Thyroid gland (tissue), 4 donors: Measurements from ENCODE around the gene TTC4. TPM values are rescaled to one million over a fixed set of nuclear protein-coding genes. Genes with fewer than 3 reads are reported as not detected.

ENCODE experiments used
- DNase-seq, 2 donors: peaks; one replicate each; pipeline ENCODE4 v3.0.0-alpha.2; 2019
- H3K27ac ChIP-seq, 3 donors: fragments of 200-600 bp; sonication (generic); 1 replicate in 2 of 3; 2 replicates in 1 of 3; pipeline ENCODE4 v1.5.1; 2016 to 2019; ENCODE audit warnings: mild to moderate bottlenecking in 1 of 3, moderate library complexity in 1 of 3
- H3K27me3 ChIP-seq: fragments of 200-600 bp; sonication (generic); one replicate; pipeline ENCODE4 v1.5.1; 2019
- H3K36me3 ChIP-seq, 2 donors: fragments of 200-600 bp; sonication (generic); one replicate each; pipeline ENCODE4 v1.5.1; 2016 to 2019
- H3K4me1 ChIP-seq, 2 donors: fragments of 200-600 bp; sonication (generic); one replicate each; pipeline ENCODE4 v1.5.1; 2017 to 2019
- H3K4me3 ChIP-seq, 3 donors: fragments of 200-600 bp; sonication (generic); replicated peaks in 1 of 3; 1 replicate in 2 of 3; 2 replicates in 1 of 3; pipeline ENCODE4 v1.5.1; 2016; ENCODE audit warnings: mild to moderate bottlenecking in 1 of 3
- H3K9me3 ChIP-seq: fragments of 200-600 bp; sonication (generic); one replicate; pipeline ENCODE4 v1.5.1; 2017
- POLR2A ChIP-seq, 2 donors: fragments of 450-650 bp; IDR thresholded peaks; one replicate each; pipeline ENCODE4 v1.6.1; 2017; ENCODE audit warnings: antibody characterized with exemption in 2 of 2, mild to moderate bottlenecking in 2 of 2, moderate library complexity in 1 of 2
- WGBS, 2 donors: methylation state at CpG; one replicate each; pipeline ENCODE4 v1.1.5; 2017; 5-methylcytosine and 5-hydroxymethylcytosine counted together
- intact Hi-C: fragments of 100-400 bp; cut with DNase I; formaldehyde crosslinking; loops from one replicate; pipeline ENCODE4 v1.15.1; 2023
- total RNA-seq, 4 donors: library from RNA; depleted of rRNA; stranded (reverse); fragments of >200 nt; gene quantifications; one replicate each; pipeline ENCODE4 v1.2.3, GENCODE V29; 2016
- TF ChIP-seq, protein P1 (sequence below), 6 experiments: fragments of 200-600 bp in 3 of 6; fragments of 450-650 bp in 3 of 6; sonication (generic) in 3 of 6; IDR thresholded peaks; one replicate each; pipeline ENCODE4 v1.5.1; 2016 to 2019; ENCODE audit warnings: antibody characterized with exemption in 6 of 6, mild to moderate bottlenecking in 2 of 6, inconsistent platforms in 1 of 6, moderate library complexity in 1 of 6

TTC4 gene
- total RNA-seq, 4 donors from 2014 or later: 12.6 to 26.0 (median 21.8) TPM

DNA sequence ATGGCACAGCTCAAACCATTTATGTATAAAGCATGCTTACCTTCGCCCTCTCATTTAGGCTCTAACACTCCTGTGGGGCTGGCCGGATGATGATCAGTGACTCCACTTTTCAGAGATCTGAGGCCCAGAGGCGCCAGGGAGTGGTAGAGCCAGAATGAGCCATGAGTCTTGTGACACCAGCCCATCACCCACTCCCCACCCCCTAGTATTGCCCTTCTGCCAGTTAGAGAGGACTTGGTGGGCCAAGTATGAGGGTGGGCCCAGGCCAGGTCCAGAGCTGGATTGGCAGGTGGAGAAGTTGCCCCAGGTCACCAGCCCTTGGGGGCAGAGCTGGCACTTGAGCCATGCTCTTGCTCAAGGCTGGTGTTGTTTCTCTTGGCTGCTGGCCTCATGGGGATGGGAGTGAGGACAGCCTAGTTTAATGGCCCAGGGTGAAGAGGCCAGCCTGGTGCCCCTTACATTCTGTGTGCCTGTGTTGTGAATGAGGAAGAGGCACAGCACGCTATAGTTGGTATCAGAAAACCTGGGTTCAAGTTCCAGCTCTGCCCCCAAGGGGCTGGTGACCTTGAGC lies 30.2 kb upstream of the TTC4 start:
- Histone ChIP-seq H3K4me1 (no peaks in the 10 kb centered on the region), H3K27ac (no peak overlapping the region), H3K9me3 (no peaks in the 10 kb centered on the region), H3K27me3 (no peaks in the 10 kb centered on the region), H3K4me3 (no peak overlapping the region), H3K36me3 (peaks cover 0 to 3% of the 10 kb centered on the region in 2 donors)
- TF ChIP-seq POLR2A (IDR thresholded peaks at IDR 0.05): no peak
- TF ChIP-seq, protein P1, sequence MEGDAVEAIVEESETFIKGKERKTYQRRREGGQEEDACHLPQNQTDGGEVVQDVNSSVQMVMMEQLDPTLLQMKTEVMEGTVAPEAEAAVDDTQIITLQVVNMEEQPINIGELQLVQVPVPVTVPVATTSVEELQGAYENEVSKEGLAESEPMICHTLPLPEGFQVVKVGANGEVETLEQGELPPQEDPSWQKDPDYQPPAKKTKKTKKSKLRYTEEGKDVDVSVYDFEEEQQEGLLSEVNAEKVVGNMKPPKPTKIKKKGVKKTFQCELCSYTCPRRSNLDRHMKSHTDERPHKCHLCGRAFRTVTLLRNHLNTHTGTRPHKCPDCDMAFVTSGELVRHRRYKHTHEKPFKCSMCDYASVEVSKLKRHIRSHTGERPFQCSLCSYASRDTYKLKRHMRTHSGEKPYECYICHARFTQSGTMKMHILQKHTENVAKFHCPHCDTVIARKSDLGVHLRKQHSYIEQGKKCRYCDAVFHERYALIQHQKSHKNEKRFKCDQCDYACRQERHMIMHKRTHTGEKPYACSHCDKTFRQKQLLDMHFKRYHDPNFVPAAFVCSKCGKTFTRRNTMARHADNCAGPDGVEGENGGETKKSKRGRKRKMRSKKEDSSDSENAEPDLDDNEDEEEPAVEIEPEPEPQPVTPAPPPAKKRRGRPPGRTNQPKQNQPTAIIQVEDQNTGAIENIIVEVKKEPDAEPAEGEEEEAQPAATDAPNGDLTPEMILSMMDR (IDR thresholded peaks at IDR 0.05): no peak
- intact Hi-C loops: no loop called here
- WGBS, 2 donors: 93 to 98% methylated on average over 4 of the region's 4 CpGs
- DNase-seq: no peak

GRCh38 chr1:54686155-54686554 lies 29.5 kb upstream of the TTC4 start:
- intact Hi-C loops: no loop called here
- H3K9me3 ChIP-seq: no peaks in the 10 kb centered on the region
- TF ChIP-seq, protein P1 (IDR thresholded peaks at IDR 0.05): no peak
- no peak for TF ChIP-seq POLR2A (IDR thresholded peaks at IDR 0.05)
- H3K27ac ChIP-seq: no peak overlapping the region
- H3K4me3 ChIP-seq: no peak overlapping the region
- DNase-seq: no peak
- H3K27me3 ChIP-seq: no peaks in the 10 kb centered on the region
- no peaks in the 10 kb centered on the region for H3K4me1 ChIP-seq
- H3K36me3 ChIP-seq: peaks cover 0 to 3% of the 10 kb centered on the region in 2 donors
- WGBS, 2 donors: 85 to 91% methylated on average over 8 to 11 of the region's 11 CpGs

DNA sequence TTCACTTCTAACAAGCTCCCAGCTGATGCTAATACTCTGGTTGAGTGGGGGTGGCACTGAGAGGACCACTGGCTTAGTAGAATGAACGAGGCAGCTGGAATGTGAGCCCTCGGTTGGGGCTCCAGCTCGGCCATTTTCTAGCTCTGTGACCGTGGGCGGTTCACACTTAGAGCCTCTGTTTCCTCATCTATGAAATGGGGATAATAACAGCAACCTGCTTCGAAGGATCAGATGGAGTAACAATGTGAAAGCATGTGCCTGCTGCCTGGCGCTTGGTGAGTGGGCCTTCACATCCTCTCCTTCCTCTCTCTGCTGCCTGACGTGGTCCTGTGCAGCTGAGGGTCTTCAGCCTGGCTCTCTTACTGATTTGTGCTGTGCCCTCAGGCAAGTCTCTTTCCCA lies 20.9 kb upstream of the TTC4 start:
- intact Hi-C loops: no loop called here
- WGBS, 2 donors: 83 to 85% methylated on average over 4 to 8 of the region's 8 CpGs
- no peak overlapping the region for H3K4me3 ChIP-seq
- no peaks in the 10 kb centered on the region for H3K36me3 ChIP-seq
- H3K27me3 ChIP-seq: no peaks in the 10 kb centered on the region
- DNase-seq: no peak
- H3K4me1 ChIP-seq: no peaks in the 10 kb centered on the region
- H3K9me3 ChIP-seq: no peaks in the 10 kb centered on the region
- no peak overlapping the region for H3K27ac ChIP-seq
- TF ChIP-seq POLR2A (IDR thresholded peaks at IDR 0.05): no peak
- TF ChIP-seq, protein P1 (IDR thresholded peaks at IDR 0.05): no peak

GRCh38 chr1:54695221-54695620 lies 20.4 kb upstream of the TTC4 start:
- Histone ChIP-seq H3K36me3 (no peaks in the 10 kb centered on the region), H3K4me1 (no peaks in the 10 kb centered on the region), H3K27me3 (no peaks in the 10 kb centered on the region), H3K9me3 (no peaks in the 10 kb centered on the region), H3K4me3 (no peak overlapping the region), H3K27ac (no peak overlapping the region)
- WGBS, 2 donors: 93 to 94% methylated on average over 14 to 15 of the region's 15 CpGs
- intact Hi-C loops: no loop called here
- TF ChIP-seq POLR2A (IDR thresholded peaks at IDR 0.05): no peak
- TF ChIP-seq, protein P1 (IDR thresholded peaks at IDR 0.05): no peak
- DNase-seq: no peak

DNA sequence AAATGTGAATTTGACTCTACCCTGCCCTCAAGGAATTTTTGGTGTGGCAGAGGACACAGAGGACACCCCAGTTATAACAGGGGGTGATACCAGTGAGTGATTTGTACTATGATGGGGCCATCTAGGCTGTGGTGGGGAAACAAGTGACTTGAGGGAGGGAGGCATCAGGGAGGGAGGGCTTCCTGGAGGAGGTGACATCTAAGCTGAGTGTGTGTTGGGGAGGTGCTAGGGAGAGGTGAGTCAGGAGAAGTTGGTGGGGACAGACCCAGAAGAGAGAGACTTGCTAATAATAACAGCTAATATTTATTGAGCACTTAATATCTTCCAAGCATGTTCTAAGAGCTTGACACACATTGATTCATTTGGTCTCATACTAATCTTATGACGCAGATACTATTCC lies 19.9 kb upstream of the TTC4 start:
- no peaks in the 10 kb centered on the region for H3K9me3 ChIP-seq
- no peaks in the 10 kb centered on the region for H3K27me3 ChIP-seq
- H3K27ac ChIP-seq: no peak overlapping the region
- H3K36me3 ChIP-seq: no peaks in the 10 kb centered on the region
- no peak for TF ChIP-seq POLR2A (IDR thresholded peaks at IDR 0.05)
- TF ChIP-seq, protein P1 (IDR thresholded peaks at IDR 0.05): no peak
- no peaks in the 10 kb centered on the region for H3K4me1 ChIP-seq
- DNase-seq: no peak
- WGBS, 2 donors: 85 to 94% methylated on average over 1 of the region's 1 CpG
- no peak overlapping the region for H3K4me3 ChIP-seq
- intact Hi-C loops: no loop called here
